KMS-11 (cell line): ENCODE results near the gene SORCS2.

ENCODE experiments used
- H2AFZ ChIP-seq: fragments of 200-600 bp; sonication (generic); 2 replicates; pipeline ENCODE4 v1.6.1; 2016; ENCODE audit warnings: antibody characterized with exemption, mixed run types, low read depth
- H3K27ac ChIP-seq: fragments of 200-600 bp; sonication (generic); 2 replicates; pipeline ENCODE4 v1.6.1; 2016; ENCODE audit warnings: mild to moderate bottlenecking, mixed run types
- H3K27me3 ChIP-seq: fragments of 200-600 bp; sonication (generic); 2 replicates; pipeline ENCODE4 v1.6.1; 2017; ENCODE audit warnings: mild to moderate bottlenecking, low read depth, mixed run types, moderate library complexity; ENCODE audit not compliant: insufficient read depth
- H3K36me3 ChIP-seq: fragments of 200-600 bp; sonication (generic); 2 replicates; pipeline ENCODE4 v1.6.1; 2017; ENCODE audit warnings: mild to moderate bottlenecking, mixed run types; ENCODE audit not compliant: insufficient read depth
- H3K4me1 ChIP-seq: fragments of 200-600 bp; sonication (generic); 2 replicates; pipeline ENCODE4 v1.6.1; 2016; ENCODE audit warnings: mild to moderate bottlenecking, low read depth, mixed run types; ENCODE audit not compliant: poor library complexity, severe bottlenecking
- H3K4me2 ChIP-seq: fragments of 200-600 bp; sonication (generic); 2 replicates; pipeline ENCODE4 v1.7.0; 2016; ENCODE audit warnings: mild to moderate bottlenecking, mixed run types
- H3K4me3 ChIP-seq: fragments of 200-600 bp; sonication (generic); IDR thresholded peaks from 2 replicates; pipeline ENCODE4 v1.6.1; 2017; ENCODE audit warnings: low read depth, low read length, mixed read lengths; ENCODE audit not compliant: insufficient read depth
- H3K79me2 ChIP-seq: fragments of 200-600 bp; sonication (generic); 2 replicates; pipeline ENCODE4 v1.6.1; 2016; ENCODE audit warnings: low read depth, mixed run types; ENCODE audit not compliant: insufficient read depth
- H3K9ac ChIP-seq: fragments of 200-600 bp; sonication (generic); 2 replicates; pipeline ENCODE4 v1.6.1; 2016; ENCODE audit warnings: mild to moderate bottlenecking, mixed run types
- H4K20me1 ChIP-seq: fragments of 200-600 bp; sonication (generic); 2 replicates; pipeline ENCODE4 v1.6.1; 2016; ENCODE audit warnings: mild to moderate bottlenecking, mixed run types; ENCODE audit not compliant: insufficient read depth
- CTCF ChIP-seq: fragments of 200-600 bp; sonication (generic); conservative IDR thresholded peaks from 2 replicates; pipeline ENCODE4 v1.6.1; 2017; ENCODE audit warnings: low read depth, mild to moderate bottlenecking, antibody characterized with exemption, low read length, moderate library complexity, mixed read lengths

The SORCS2 gene

GRCh38 chr4:7569810-7570783, 377.8 kb downstream of the SORCS2 start:
- Histone ChIP-seq H3K9ac (no peak overlapping the region), H2AFZ (no peak overlapping the region), H3K36me3 (no peaks in the 10 kb centered on the region), H3K4me2 (no peak overlapping the region), H3K27me3 (peaks cover 3% of the 10 kb centered on the region; the same call in 1 of the 2 replicates), H3K4me3 (no peak overlapping the region), H4K20me1 (no peaks in the 10 kb centered on the region), H3K4me1 (no peaks in the 10 kb centered on the region), H3K79me2 (no peaks in the 10 kb centered on the region), H3K27ac (no peak overlapping the region)
- no peak for TF ChIP-seq CTCF

- H3K79me2 ChIP-seq = no peaks in the 10 kb centered on the region
- H2AFZ ChIP-seq = no peak overlapping the region
- H3K27me3 ChIP-seq = peaks cover 3% of the 10 kb centered on the region; the same call in 1 of the 2 replicates
- H3K4me2 ChIP-seq = no peak overlapping the region
- no peaks in the 10 kb centered on the region for H3K36me3 ChIP-seq
- no peak for TF ChIP-seq CTCF
- H3K4me3 ChIP-seq = no peak overlapping the region
- H4K20me1 ChIP-seq = no peaks in the 10 kb centered on the region
- no peaks in the 10 kb centered on the region for H3K4me1 ChIP-seq
- no peak overlapping the region for H3K9ac ChIP-seq
- no peak overlapping the region for H3K27ac ChIP-seq
Observed at GRCh38 chr4:7571001-7571400, 378.7 kb downstream of the SORCS2 start.

DNA sequence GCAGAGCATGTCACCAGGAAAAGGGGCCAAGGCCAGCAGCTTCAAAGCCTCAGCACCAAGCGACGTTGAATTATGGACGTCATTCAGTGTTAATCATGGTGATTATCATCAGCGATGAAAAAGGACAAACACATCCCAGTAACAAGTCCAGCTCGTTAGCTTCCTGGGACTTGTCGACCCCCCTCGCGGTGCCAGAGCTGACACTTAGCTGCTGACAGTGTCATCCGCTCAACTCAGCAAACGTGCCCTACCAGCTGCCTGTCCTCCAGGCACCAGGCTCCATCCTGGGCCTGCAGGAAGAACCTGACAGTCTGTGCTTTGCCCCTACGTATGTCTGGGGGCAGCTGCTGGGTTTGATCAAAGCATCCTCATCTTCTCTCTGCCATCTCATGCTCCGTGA, 379.4 kb downstream of the SORCS2 start:
- H3K79me2 ChIP-seq = no peaks in the 10 kb centered on the region
- H3K4me3 ChIP-seq = no peak overlapping the region
- no peaks in the 10 kb centered on the region for H4K20me1 ChIP-seq
- H3K36me3 ChIP-seq = no peaks in the 10 kb centered on the region
- no peak for TF ChIP-seq CTCF
- no peak overlapping the region for H2AFZ ChIP-seq
- no peak overlapping the region for H3K27ac ChIP-seq
- H3K9ac ChIP-seq = no peak overlapping the region
- H3K4me1 ChIP-seq = no peaks in the 10 kb centered on the region
- no peak overlapping the region for H3K4me2 ChIP-seq
- H3K27me3 ChIP-seq = peaks cover 3% of the 10 kb centered on the region; the same call in 1 of the 2 replicates

DNA sequence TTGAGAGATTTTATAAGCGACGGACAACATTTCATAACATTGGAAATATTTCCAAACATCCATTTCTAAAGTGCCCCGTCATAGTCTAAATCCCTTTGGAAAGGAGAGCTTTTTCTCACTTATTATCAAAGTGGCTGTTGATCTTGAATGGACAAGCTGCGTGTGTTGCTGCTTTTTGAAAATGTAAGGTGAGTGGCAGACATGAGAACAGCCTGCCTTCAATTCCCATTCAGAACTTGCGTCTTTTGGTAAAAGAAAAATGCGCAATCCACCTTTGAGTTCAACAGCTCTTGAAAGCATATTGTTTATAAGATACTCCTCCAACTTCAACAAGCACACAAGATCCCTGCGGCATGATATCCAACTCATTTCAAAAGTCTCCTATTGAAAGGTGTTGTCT, 380.6 kb downstream of the SORCS2 start:
- Histone ChIP-seq H3K9ac (no peak overlapping the region), H4K20me1 (no peaks in the 10 kb centered on the region), H2AFZ (no peak overlapping the region), H3K27ac (no peak overlapping the region), H3K27me3 (peaks cover 3% of the 10 kb centered on the region; the same call in 1 of the 2 replicates), H3K36me3 (no peaks in the 10 kb centered on the region), H3K79me2 (no peaks in the 10 kb centered on the region), H3K4me2 (no peak overlapping the region), H3K4me3 (no peak overlapping the region), H3K4me1 (no peaks in the 10 kb centered on the region)
- no peak for TF ChIP-seq CTCF
